ENCODE results near the gene CDCA3. TPM values are rescaled to one million over a fixed set of nuclear protein-coding genes. Genes with fewer than 3 reads are reported as not detected.

Gene CDCA3
- total RNA-seq, 1 donor from 2014 or later = 3.2 TPM

DNA sequence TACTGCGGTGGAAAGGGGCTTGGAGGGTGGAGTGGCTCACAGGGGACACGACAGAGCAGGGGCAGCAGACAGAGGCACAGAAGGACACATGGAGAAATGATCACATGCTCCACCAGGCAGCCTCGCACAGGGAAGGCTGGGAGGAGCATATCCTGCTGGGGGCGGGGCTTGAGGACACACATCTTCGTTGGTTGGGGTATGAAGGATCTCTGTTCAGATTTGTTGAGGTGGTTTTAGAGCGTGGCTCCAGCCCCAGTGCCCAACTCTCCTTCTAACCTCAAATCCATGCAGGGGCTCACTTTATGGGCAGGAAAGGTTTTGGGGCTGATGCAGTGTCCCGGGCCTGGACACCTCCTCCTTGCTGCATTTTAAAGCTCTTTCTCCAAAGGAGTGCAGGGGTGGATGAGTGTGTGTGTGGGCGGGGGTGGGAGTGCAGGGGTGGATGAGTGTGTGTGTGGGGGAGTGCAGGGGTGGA is 23.6 kb downstream of the CDCA3 start:
- Histone ChIP-seq H2AFZ (ENCODE audit: low read depth, low read length) (no peak overlapping the region), H3K79me2 (ENCODE audit: insufficient read depth, low read length) (peaks cover 29% of the 10 kb centered on the region), H3K4me1 (ENCODE audit: insufficient read depth, low read length) (peaks cover 19% of the 10 kb centered on the region), H3K27me3 (ENCODE audit: insufficient read depth, low read length) (no peaks in the 10 kb centered on the region), H3K36me3 (ENCODE audit: insufficient read depth, low read length) (peaks cover 6% of the 10 kb centered on the region), H3K4me2 (ENCODE audit: low read length) (peak overlapping the region; percentile 77), H3K4me3 (ENCODE audit: insufficient read depth, low read depth, low read length) (no peak overlapping the region), H3K9me3 (ENCODE audit: insufficient read depth, low read depth, low read length) (no peaks in the 10 kb centered on the region), H4K20me1 (ENCODE audit: insufficient read depth, low read length) (peaks cover 6% of the 10 kb centered on the region), H3K9ac (ENCODE audit: low read length) (peak overlapping the region; percentile 9), H3K27ac (ENCODE audit: low read depth, low read length) (no peak overlapping the region)
- Mint-ChIP-seq H3K27ac (ENCODE audit: unreplicated experiment) (peak overlapping the region; percentile 64), H3K27me3 (ENCODE audit: low read depth, unreplicated experiment) (no peaks in the 10 kb centered on the region), H3K4me3 (ENCODE audit: unreplicated experiment) (peak overlapping the region; percentile 80), H3K9me3 (ENCODE audit: unreplicated experiment) (no peaks in the 10 kb centered on the region), H3K4me1 (ENCODE audit: low read depth, unreplicated experiment) (peaks cover 17% of the 10 kb centered on the region), H3K36me3 (ENCODE audit: low read depth, unreplicated experiment) (peaks cover 6% of the 10 kb centered on the region)
- TF ChIP-seq EZH2 (IDR thresholded peaks at IDR 0.05; ENCODE audit: insufficient read depth, low read length) = no peak
- TF ChIP-seq, protein P1, sequence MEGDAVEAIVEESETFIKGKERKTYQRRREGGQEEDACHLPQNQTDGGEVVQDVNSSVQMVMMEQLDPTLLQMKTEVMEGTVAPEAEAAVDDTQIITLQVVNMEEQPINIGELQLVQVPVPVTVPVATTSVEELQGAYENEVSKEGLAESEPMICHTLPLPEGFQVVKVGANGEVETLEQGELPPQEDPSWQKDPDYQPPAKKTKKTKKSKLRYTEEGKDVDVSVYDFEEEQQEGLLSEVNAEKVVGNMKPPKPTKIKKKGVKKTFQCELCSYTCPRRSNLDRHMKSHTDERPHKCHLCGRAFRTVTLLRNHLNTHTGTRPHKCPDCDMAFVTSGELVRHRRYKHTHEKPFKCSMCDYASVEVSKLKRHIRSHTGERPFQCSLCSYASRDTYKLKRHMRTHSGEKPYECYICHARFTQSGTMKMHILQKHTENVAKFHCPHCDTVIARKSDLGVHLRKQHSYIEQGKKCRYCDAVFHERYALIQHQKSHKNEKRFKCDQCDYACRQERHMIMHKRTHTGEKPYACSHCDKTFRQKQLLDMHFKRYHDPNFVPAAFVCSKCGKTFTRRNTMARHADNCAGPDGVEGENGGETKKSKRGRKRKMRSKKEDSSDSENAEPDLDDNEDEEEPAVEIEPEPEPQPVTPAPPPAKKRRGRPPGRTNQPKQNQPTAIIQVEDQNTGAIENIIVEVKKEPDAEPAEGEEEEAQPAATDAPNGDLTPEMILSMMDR (IDR thresholded peaks at IDR 0.05; ENCODE audit: insufficient read depth, low read depth, low read length) = no peak
- FAIRE-seq (no peak), DNase-seq (ENCODE audit: low read depth) (peak; percentile 61)

DNA sequence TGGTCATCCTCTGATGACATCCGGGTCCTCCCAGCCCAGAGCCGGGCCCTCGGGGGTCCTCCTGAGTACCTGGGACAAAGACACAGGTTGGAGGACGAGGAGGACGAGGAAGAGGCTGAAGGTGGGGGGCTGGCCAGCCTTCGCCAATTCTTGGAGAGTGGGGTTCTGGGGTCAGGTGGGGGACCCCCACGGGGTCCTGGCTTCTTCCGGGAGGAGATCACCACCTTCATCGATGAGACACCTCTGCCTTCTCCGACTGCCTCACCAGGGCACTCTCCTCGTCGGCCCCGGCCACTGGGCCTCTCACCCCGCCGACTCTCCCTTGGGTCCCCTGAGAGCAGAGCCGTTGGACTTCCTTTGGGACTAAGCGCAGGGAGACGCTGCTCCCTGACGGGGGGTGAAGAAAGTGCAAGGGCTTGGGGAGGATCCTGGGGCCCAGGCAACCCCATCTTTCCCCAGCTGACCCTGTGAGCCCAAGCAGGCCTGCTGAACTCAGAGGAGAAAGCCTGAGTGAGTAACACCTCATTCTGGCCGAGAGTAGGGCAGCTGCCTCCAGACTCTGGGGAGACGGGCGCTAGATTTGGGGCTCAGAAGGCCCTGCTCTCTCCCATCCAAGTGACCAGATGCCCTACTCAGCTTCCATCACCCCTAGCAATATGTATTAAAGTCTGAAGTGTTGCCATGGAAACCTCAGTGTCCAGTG is 24.2 kb downstream of the CDCA3 start:
- no peak overlapping the region for H3K4me3 ChIP-seq (ENCODE audit: insufficient read depth, low read depth, low read length)
- H2AFZ ChIP-seq (ENCODE audit: low read depth, low read length) = no peak overlapping the region
- H3K4me1 Mint-ChIP-seq (ENCODE audit: low read depth, unreplicated experiment) = peaks cover 20% of the 10 kb centered on the region

More for the DNA sequence above, 24.2 kb downstream of the CDCA3 start:
- H3K4me3 Mint-ChIP-seq (ENCODE audit: unreplicated experiment) = peak overlapping the region; percentile 80
- no peak for TF ChIP-seq EZH2 (IDR thresholded peaks at IDR 0.05; ENCODE audit: insufficient read depth, low read length)
- TF ChIP-seq, protein P1 (IDR thresholded peaks at IDR 0.05; ENCODE audit: insufficient read depth, low read depth, low read length) = no peak
- peaks cover 2% of the 10 kb centered on the region for H3K36me3 ChIP-seq (ENCODE audit: insufficient read depth, low read length)
- DNase-seq (ENCODE audit: low read depth) (no peak), FAIRE-seq (no peak)
- H3K4me1 ChIP-seq (ENCODE audit: insufficient read depth, low read length) = peaks cover 22% of the 10 kb centered on the region
- no peaks in the 10 kb centered on the region for H3K9me3 ChIP-seq (ENCODE audit: insufficient read depth, low read depth, low read length)
- no peak overlapping the region for H3K27ac ChIP-seq (ENCODE audit: low read depth, low read length)
- H3K9me3 Mint-ChIP-seq (ENCODE audit: unreplicated experiment) = no peaks in the 10 kb centered on the region
- peak overlapping the region; percentile 64 for H3K27ac Mint-ChIP-seq (ENCODE audit: unreplicated experiment)
- H3K27me3 ChIP-seq (ENCODE audit: insufficient read depth, low read length) = no peaks in the 10 kb centered on the region
- H3K36me3 Mint-ChIP-seq (ENCODE audit: low read depth, unreplicated experiment) = peaks cover 6% of the 10 kb centered on the region
- peak overlapping the region; percentile 77 for H3K4me2 ChIP-seq (ENCODE audit: low read length)
- peaks cover 6% of the 10 kb centered on the region for H4K20me1 ChIP-seq (ENCODE audit: insufficient read depth, low read length)
- peaks cover 29% of the 10 kb centered on the region for H3K79me2 ChIP-seq (ENCODE audit: insufficient read depth, low read length)
- H3K27me3 Mint-ChIP-seq (ENCODE audit: low read depth, unreplicated experiment) = no peaks in the 10 kb centered on the region
- H3K9ac ChIP-seq (ENCODE audit: low read length) = peak overlapping the region; percentile 9

Data from astrocyte (in vitro differentiated cells and primary cell).